Karpas-422 (cell line): ENCODE measurements around the gene SFRP5. TPM values are rescaled to one million over a fixed set of nuclear protein-coding genes. Genes with fewer than 3 reads are reported as not detected.

Experiments used
- DNase-seq: peaks from one replicate; pipeline ENCODE4 v3.0.0-alpha.2; 2015
- H2AFZ ChIP-seq: fragments of 200-600 bp; sonication (generic); 2 replicates; pipeline ENCODE4 v1.6.1; 2014; ENCODE audit warnings: antibody characterized with exemption, low read length, mixed read lengths
- H3K27ac ChIP-seq: fragments of 200-600 bp; sonication (generic); 2 replicates; pipeline ENCODE4 v1.5.1; 2014; ENCODE audit warnings: mild to moderate bottlenecking, low read length, moderate library complexity
- H3K27me3 ChIP-seq: fragments of 200-600 bp; sonication (generic); 2 replicates; pipeline ENCODE4 v1.6.1; 2014; ENCODE audit warnings: low read length, mixed read lengths
- H3K36me3 ChIP-seq: fragments of 200-600 bp; sonication (generic); 2 replicates; pipeline ENCODE4 v1.6.1; 2014; ENCODE audit warnings: low read length, mixed read lengths; ENCODE audit not compliant: insufficient read depth
- H3K4me1 ChIP-seq: fragments of 200-600 bp; sonication (generic); 2 replicates; pipeline ENCODE4 v1.6.1; 2014; ENCODE audit warnings: mild to moderate bottlenecking, low read length, mixed read lengths
- H3K4me2 ChIP-seq: fragments of 200-600 bp; sonication (generic); 2 replicates; pipeline ENCODE4 v1.6.1; 2014; ENCODE audit warnings: low read length, low read depth, mild to moderate bottlenecking; ENCODE audit not compliant: poor library complexity, severe bottlenecking
- H3K4me3 ChIP-seq: fragments of 200-600 bp; sonication (generic); 2 replicates; pipeline ENCODE4 v1.5.1; 2014; ENCODE audit warnings: mild to moderate bottlenecking, antibody characterized with exemption, low read length, mixed read lengths
- H3K79me2 ChIP-seq: fragments of 200-600 bp; sonication (generic); 2 replicates; pipeline ENCODE4 v1.6.1; 2014; ENCODE audit warnings: mild to moderate bottlenecking, low read length, mixed read lengths
- H3K9ac ChIP-seq: fragments of 200-600 bp; sonication (generic); 2 replicates; pipeline ENCODE4 v1.6.0; 2014; ENCODE audit warnings: low read length
- H3K9me2 ChIP-seq: fragments of 200-600 bp; sonication (generic), shearing (Covaris generic); replicated peaks from 2 replicates; pipeline ENCODE4 v1.6.0; 2014; ENCODE audit warnings: mild to moderate bottlenecking, low read length, moderate library complexity; ENCODE audit not compliant: insufficient read depth
- H3K9me3 ChIP-seq: fragments of 300-700, 200-600 bp; sonication (generic); 2 replicates; pipeline ENCODE4 v1.6.1; 2014; ENCODE audit warnings: low read length, mixed read lengths
- H4K20me1 ChIP-seq: fragments of 200-600 bp; sonication (generic); 2 replicates; pipeline ENCODE4 v1.6.1; 2014; ENCODE audit warnings: mild to moderate bottlenecking, antibody characterized with exemption, low read length, low read depth; ENCODE audit not compliant: insufficient read depth
- total RNA-seq: library from RNA; depleted of rRNA; stranded (reverse); fragments of >200 nt; shearing (Covaris generic); gene quantifications from 2 replicates; pipeline ENCODE4 v1.2.3, GENCODE V29; 2014; ENCODE audit warnings: low replicate concordance

The SFRP5 gene
- total RNA-seq, 1 experiment from 2014 or later: not detected

- H3K4me2 ChIP-seq: peak overlapping the region; percentile 61
- no peaks in the 10 kb centered on the region for H3K9me3 ChIP-seq
- H3K9ac ChIP-seq: peak overlapping the region; percentile 43
- H3K4me3 ChIP-seq: peak overlapping the region; percentile 44; the same call in 1 of the 2 replicates
- no peaks in the 10 kb centered on the region for H3K9me2 ChIP-seq
- peaks cover 5% of the 10 kb centered on the region; the same call in 1 of the 2 replicates for H3K36me3 ChIP-seq
- H3K27me3 ChIP-seq: no peaks in the 10 kb centered on the region
- peak overlapping the region; percentile 65 for H3K27ac ChIP-seq
- no peak overlapping the region for H2AFZ ChIP-seq
- H3K4me1 ChIP-seq: peaks cover 34% of the 10 kb centered on the region
- DNase-seq: peak; percentile 65
- H4K20me1 ChIP-seq: no peaks in the 10 kb centered on the region
- peaks cover 51% of the 10 kb centered on the region for H3K79me2 ChIP-seq
These were observed 31.2 kb downstream of the SFRP5 start for GRCh38 chr10:97740613-97741012.

- Histone ChIP-seq H3K4me2 (peak overlapping the region; percentile 69), H3K36me3 (peaks cover 5% of the 10 kb centered on the region; the same call in 1 of the 2 replicates), H2AFZ (no peak overlapping the region), H3K9me3 (no peaks in the 10 kb centered on the region), H3K27ac (no peak overlapping the region), H3K4me1 (peaks cover 34% of the 10 kb centered on the region), H3K4me3 (peak overlapping the region; percentile 92), H4K20me1 (no peaks in the 10 kb centered on the region), H3K79me2 (peaks cover 50% of the 10 kb centered on the region), H3K27me3 (no peaks in the 10 kb centered on the region), H3K9me2 (no peaks in the 10 kb centered on the region), H3K9ac (peak overlapping the region; percentile 94; the same call in 1 of the 2 replicates)
- DNase-seq: no peak
These were observed 33.2 kb downstream of the SFRP5 start for GRCh38 chr10:97738616-97739015.

- no peak for DNase-seq
- H2AFZ ChIP-seq: no peak overlapping the region
- H3K27me3 ChIP-seq: no peaks in the 10 kb centered on the region
- no peak overlapping the region for H3K27ac ChIP-seq
- peak overlapping the region; percentile 92 for H3K4me3 ChIP-seq
- peak overlapping the region; percentile 69 for H3K4me2 ChIP-seq
- H3K9ac ChIP-seq: peak overlapping the region; percentile 94
- H3K9me2 ChIP-seq: no peaks in the 10 kb centered on the region
- H3K79me2 ChIP-seq: peaks cover 42% of the 10 kb centered on the region
- H3K9me3 ChIP-seq: no peaks in the 10 kb centered on the region
- peaks cover 3% of the 10 kb centered on the region; the same call in 1 of the 2 replicates for H3K36me3 ChIP-seq
- H4K20me1 ChIP-seq: no peaks in the 10 kb centered on the region
- peaks cover 34% of the 10 kb centered on the region for H3K4me1 ChIP-seq
These were observed 34.0 kb downstream of the SFRP5 start for GRCh38 chr10:97737770-97738265.

GRCh38 chr10:97736902-97737769 is 34.7 kb downstream of the SFRP5 start, which contains the start of gene ZFYVE27:
ZFYVE27 (plus strand) TSS chr10:97737128; CDS start chr10:97738478, 1,350 bp downstream.
- H3K4me3 ChIP-seq: peak within 1 kb of the TSS; percentile 92
- H3K27me3 ChIP-seq: no peaks in the 10 kb centered on the region
- H3K9me2 ChIP-seq: no peaks in the 10 kb centered on the region
- no peak within 1 kb of the TSS for H3K27ac ChIP-seq
- H3K79me2 ChIP-seq: peaks cover 39% of the 10 kb centered on the region
- DNase-seq: peak; percentile 94
- peaks cover 34% of the 10 kb centered on the region for H3K4me1 ChIP-seq
- no peaks in the 10 kb centered on the region for H4K20me1 ChIP-seq
- peak within 1 kb of the TSS; percentile 71; the same call in 1 of the 2 replicates for H2AFZ ChIP-seq
- peak within 1 kb of the TSS; percentile 69 for H3K4me2 ChIP-seq
- H3K9ac ChIP-seq: peak within 1 kb of the TSS; percentile 94
- peaks cover 3% of the 10 kb centered on the region; the same call in 1 of the 2 replicates for H3K36me3 ChIP-seq
- no peaks in the 10 kb centered on the region for H3K9me3 ChIP-seq

- peak overlapping the region; percentile 92; the same call in 1 of the 2 replicates for H3K4me3 ChIP-seq
- peaks cover 34% of the 10 kb centered on the region for H3K4me1 ChIP-seq
- no peaks in the 10 kb centered on the region for H3K9me3 ChIP-seq
- peak overlapping the region; percentile 42; the same call in 1 of the 2 replicates for H2AFZ ChIP-seq
- H3K27me3 ChIP-seq: no peaks in the 10 kb centered on the region
- H4K20me1 ChIP-seq: no peaks in the 10 kb centered on the region
- DNase-seq: no peak
- no peak overlapping the region for H3K27ac ChIP-seq
- peaks cover 3% of the 10 kb centered on the region; the same call in 1 of the 2 replicates for H3K36me3 ChIP-seq
- H3K79me2 ChIP-seq: peaks cover 35% of the 10 kb centered on the region
- peak overlapping the region; percentile 69 for H3K4me2 ChIP-seq
- H3K9ac ChIP-seq: peak overlapping the region; percentile 94; the same call in 1 of the 2 replicates
- H3K9me2 ChIP-seq: no peaks in the 10 kb centered on the region
These were observed 35.3 kb downstream of the SFRP5 start for GRCh38 chr10:97736403-97736901.

- Histone ChIP-seq H2AFZ (no peak overlapping the region), H3K27me3 (no peaks in the 10 kb centered on the region), H3K27ac (no peak overlapping the region), H3K9me3 (no peaks in the 10 kb centered on the region), H3K4me1 (peaks cover 16% of the 10 kb centered on the region), H3K36me3 (no peaks in the 10 kb centered on the region), H3K4me3 (no peak overlapping the region), H3K79me2 (peaks cover 18% of the 10 kb centered on the region), H3K4me2 (no peak overlapping the region), H3K9ac (no peak overlapping the region), H3K9me2 (no peaks in the 10 kb centered on the region), H4K20me1 (no peaks in the 10 kb centered on the region)
- DNase-seq: no peak
These were observed 37.8 kb downstream of the SFRP5 start for GRCh38 chr10:97734021-97734420.

GRCh38 chr10:97733256-97733655 is 38.5 kb downstream of the SFRP5 start:
- Histone ChIP-seq H3K9me3 (no peaks in the 10 kb centered on the region), H2AFZ (no peak overlapping the region), H3K79me2 (peaks cover 12% of the 10 kb centered on the region), H3K27ac (no peak overlapping the region), H3K4me3 (no peak overlapping the region), H3K36me3 (no peaks in the 10 kb centered on the region), H4K20me1 (no peaks in the 10 kb centered on the region), H3K9me2 (no peaks in the 10 kb centered on the region), H3K4me1 (peaks cover 10% of the 10 kb centered on the region), H3K4me2 (no peak overlapping the region), H3K9ac (no peak overlapping the region), H3K27me3 (no peaks in the 10 kb centered on the region)
- no peak for DNase-seq

- DNase-seq: no peak
These were observed 39.8 kb downstream of the SFRP5 start for GRCh38 chr10:97732052-97732359.

More at GRCh38 chr10:97732052-97732359, 39.8 kb downstream of the SFRP5 start:
- Histone ChIP-seq H3K4me3 (no peak overlapping the region), H3K27me3 (no peaks in the 10 kb centered on the region), H2AFZ (no peak overlapping the region), H3K4me2 (no peak overlapping the region), H3K9me3 (no peaks in the 10 kb centered on the region), H4K20me1 (no peaks in the 10 kb centered on the region), H3K27ac (no peak overlapping the region), H3K9ac (no peak overlapping the region), H3K36me3 (no peaks in the 10 kb centered on the region), H3K9me2 (no peaks in the 10 kb centered on the region), H3K79me2 (no peaks in the 10 kb centered on the region), H3K4me1 (peaks cover 6% of the 10 kb centered on the region)
